ENCODE measurements around the gene FCRL1.

FCRL1 gene, protein sequence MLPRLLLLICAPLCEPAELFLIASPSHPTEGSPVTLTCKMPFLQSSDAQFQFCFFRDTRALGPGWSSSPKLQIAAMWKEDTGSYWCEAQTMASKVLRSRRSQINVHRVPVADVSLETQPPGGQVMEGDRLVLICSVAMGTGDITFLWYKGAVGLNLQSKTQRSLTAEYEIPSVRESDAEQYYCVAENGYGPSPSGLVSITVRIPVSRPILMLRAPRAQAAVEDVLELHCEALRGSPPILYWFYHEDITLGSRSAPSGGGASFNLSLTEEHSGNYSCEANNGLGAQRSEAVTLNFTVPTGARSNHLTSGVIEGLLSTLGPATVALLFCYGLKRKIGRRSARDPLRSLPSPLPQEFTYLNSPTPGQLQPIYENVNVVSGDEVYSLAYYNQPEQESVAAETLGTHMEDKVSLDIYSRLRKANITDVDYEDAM

GRCh38 chr1:157819896-157820295 lies at the start of gene FCRL1:
Gene FCRL1 (minus strand): TSS chr1:157820120. CDS start chr1:157820037, 83 bp downstream.
- DNase-seq: no peak

- DNase-seq: no peak
These were observed 48.7 kb upstream of the FCRL1 start for GRCh38 chr1:157868654-157869053.

GRCh38 chr1:157862114-157863070 lies 42.5 kb upstream of the FCRL1 start:
- DNase-seq: no peak

DNA sequence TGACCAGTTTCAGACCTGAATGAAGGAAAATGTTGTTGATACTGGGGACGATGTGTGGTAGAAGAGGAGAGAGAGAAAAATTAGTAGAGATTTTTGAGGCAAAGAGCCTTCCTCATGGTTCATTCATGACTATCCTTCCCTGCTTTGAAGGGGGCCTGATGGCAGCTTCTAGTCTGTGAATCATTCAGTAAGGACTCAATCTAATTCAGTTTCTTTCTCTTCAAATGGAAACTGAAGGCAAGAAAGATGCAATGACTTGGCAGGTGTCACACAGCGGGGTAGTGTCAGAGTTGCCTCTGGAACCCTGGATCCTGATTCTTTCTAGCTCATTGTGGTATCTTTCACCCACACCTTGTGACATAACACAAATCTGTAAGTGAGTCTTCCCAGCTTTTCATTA lies 36.6 kb upstream of the FCRL1 start:
- no peak for DNase-seq

DNA sequence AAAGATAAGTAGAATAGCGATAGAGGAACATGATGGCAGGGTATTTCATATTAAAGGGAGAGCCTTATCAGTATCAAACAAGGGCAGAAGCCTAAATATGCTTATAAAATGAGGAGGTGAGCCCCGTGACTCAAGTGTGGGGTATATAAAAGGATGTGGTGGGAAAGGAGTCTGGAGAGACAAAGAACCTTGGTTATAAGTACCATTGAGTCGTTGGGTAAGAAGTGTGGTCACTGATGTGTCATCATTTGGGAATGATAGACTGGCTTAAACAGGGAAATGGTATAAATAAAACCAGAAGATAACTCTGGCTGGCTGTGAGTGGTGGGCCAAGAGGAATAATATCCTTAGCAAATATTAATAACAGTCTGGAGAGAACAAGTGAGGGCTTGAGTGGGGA lies 32.6 kb upstream of the FCRL1 start:
- no peak for DNase-seq

DNA sequence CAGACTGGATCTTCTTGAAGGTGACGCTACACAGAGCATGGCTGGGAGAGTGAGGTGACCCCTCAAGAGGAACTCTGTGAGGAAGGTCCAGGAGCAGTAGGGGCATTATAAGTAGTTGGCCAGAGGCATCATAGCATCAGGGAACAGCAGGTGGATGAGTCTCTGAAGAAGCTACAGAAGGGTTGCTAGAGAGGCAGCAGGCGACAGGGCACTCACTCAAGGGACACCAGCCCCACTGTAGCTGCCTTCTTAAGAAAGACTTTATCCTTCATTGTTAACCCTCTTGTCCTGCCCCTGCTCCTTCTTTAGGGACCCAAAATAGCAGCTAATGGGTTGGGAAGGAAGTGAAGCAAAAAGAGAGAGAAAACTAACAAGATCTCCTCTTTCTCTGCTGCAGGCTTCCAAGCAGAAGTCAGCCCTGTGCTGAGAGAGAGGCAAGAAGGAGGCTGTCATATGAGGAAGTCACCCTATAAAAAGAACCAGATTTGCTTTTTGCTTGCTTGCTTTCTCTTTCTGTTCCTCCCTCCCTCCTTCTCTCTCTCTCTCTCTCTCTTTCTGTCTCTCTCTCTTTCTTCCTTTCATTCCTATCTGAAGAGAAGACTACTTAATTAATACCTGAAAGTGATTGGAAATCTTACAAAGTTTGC lies 29.4 kb upstream of the FCRL1 start:
- DNase-seq: no peak

GRCh38 chr1:157844089-157844830 lies 24.3 kb upstream of the FCRL1 start:
- DNase-seq: no peak

DNA sequence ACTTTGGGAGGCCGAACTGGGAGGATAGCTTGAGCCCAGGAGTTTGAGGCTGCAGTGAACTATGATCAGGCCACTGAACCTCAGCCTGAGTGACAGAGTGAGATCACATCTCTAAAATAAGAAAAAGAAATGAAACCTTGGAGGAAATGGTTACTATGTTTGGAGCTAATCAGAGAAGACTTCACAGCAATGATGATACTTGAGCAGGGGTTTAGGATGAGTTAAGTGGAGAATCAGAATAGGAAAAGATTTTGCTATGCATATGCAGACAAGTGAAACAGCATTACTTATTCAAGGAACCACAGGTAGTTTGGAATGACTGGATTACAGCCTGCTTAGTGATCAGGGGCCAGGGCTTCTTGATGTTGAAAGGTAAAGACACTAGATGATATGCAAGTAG lies 23.0 kb upstream of the FCRL1 start:
- no peak for DNase-seq

DNA sequence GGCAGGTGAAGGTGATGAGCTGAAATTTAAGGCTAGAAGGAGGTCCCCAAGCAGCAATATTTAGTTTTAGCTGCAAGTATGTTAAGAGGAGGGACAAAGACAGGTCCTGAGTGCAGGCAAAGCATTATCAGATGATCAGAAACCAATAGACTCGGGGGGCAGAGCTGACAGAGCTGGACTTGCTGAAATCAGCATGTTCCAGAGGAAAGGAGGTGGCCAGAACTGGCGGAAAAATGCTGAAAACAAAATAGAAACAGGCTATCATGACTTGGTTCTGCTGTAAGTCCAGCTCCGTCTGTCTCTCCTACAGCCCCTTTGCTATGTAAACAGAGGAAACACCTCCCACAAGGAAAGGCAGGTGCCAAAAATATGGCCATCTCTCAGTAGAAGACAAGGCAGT lies 21.8 kb upstream of the FCRL1 start, which contains the start of gene CD5L:
Gene CD5L, minus strand, starts transcription at position 101 of the 400 bp plus-strand sequence. CDS start 107 bp downstream, outside the sequence.
- DNase-seq: no peak

DNA sequence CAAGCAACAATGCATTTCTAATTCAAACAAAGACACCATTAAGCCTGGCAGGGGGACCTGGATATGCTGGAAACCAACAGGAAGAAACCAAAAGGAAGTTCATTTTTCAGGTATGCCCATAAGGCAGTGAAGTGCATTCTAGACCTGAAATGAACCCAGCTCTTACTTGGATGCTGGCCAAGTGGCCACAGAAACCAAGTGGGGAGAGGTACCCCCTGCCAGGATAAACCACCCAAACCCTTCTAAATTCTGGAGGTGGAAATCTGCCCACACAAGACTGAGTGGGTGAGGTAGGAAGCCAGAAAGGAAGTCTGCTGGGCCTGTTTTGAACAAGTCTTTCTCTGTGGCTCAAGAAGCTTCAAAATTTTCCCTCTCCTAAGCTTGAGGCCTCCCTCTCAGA lies 19.0 kb upstream of the FCRL1 start:
- DNase-seq: no peak

DNA sequence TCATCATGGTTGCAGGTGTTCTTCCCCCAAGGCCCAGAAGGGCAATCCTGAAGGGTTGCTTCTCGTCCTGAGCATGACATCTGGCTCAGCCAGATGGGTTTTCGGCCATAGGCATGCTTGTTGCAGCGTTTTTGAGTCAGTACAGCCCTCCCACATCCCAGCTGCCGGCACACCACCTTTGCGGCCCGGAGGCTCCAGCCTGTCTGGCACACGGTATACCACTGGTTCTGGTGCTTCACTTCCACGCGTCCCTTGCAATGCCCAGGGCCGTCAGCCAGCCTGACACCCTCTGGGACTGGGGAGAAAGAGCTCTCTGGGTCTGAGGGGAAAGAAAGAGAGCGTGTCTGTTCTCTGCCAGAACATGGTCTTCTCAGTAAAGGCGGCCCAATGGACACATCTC lies 14.5 kb upstream of the FCRL1 start:
- no peak for DNase-seq

GRCh38 chr1:157833145-157833544 lies 13.2 kb upstream of the FCRL1 start:
- no peak for DNase-seq

DNA sequence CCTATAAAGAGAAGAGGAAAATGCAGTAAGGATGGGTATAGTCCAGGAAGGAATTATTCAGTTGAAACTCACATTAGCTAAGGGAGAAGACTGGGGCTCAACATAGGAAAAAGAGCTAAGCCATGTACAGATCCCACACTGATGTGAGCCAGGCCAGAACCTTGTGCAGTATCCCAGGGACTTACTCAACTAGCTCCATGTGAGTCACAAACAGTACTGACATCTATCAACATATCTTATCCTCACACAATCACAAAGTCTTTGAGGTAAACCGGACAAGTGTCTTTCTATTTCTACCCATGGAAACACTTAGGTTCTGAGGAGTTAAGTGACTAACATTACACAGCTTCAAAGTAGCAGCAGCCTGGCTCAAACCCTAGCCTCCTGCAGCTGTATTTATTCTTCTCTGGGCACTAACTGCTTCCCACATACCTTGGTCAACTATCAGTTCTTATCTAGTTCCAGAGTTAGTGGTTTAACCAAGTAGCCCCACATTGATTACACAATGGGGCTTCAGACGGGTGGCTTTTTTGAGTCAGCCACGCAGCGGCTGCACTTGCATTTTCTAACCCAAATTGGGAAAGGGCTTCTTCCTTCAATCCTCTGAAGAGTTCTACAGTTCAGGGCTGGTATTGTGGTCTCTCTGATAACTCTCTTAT lies 12.2 kb upstream of the FCRL1 start:
- no peak for DNase-seq

- DNase-seq: no peak
These were observed 11.0 kb upstream of the FCRL1 start for GRCh38 chr1:157830887-157831286.

DNA sequence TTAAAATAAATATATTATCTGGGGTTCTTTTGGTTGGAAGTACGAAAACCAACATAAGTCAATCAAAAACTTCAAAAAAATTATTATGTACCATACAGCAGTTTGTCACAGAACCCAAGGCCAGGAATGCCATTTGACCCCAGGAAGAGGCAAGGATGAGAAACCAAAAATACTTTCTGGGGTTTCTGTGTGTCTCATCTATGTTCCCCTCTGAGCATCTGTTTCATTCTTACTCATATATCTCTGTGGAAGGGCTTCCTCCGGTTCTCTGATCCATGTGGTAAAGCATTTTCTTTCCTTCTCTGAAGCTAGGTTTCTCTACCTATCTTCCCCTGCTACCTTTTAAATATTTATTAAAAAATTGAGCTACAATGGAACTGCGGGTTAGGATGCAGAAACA lies 9.8 kb upstream of the FCRL1 start:
- DNase-seq: no peak

GRCh38 chr1:157829210-157829609 lies 9.3 kb upstream of the FCRL1 start:
- DNase-seq: no peak

DNA sequence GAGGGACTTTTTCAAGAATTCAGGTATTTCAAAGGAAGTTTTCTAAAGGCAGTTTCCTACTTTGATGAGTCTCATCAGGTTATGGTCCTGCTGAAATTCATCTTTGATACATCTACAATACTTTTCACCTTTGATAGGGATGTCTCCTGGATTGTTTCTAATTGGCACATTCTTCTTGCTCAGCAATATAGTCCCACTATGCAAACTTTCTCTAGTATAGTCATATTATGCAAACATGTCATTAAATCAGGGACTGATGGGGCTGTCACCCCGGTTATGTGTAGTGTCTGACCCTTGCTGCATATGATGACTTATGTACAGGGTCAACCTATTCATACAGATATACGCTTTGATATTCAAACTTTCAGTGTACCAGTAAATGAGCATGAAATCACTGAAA lies 379 bp upstream of the FCRL1 start:
- DNase-seq: no peak

DNA sequence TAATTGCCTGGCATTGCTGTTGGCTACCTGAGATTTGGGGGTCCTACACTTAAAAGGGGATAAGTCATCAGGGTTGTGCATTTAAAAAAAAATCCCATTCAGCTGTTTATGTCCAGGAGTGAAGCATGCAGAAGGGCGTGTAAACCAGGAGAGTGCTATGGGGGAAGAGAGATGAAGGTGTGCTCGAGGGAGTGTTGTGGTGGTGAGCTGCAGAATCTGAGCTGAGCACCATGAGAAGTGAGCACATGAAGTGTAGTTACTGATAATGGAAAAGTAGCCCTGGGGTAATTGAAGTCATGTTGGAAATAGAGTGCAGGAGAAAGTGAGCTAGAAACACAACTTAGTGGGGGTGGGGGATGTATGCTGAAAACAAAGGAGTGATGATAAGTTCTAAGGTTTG lies 705 bp downstream of the FCRL1 start:
- no peak for DNase-seq

DNA sequence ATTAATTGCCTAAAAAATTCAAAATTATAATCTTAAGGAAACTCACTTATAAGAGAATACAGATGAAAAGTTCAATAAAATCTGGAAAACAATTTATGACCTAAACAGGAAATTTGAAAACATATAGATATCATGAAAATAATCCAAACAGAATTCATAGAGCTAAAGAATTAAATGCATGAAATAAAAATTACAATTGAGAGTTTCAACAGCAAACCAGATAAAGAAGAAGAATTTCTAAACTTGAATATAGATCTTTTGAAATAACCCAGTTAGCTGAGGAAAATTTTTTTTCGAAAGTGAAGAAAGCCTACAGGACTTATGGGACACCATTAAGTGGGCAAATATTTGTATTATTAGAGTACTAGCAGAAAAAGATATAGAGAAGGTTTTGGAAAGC lies 6.7 kb downstream of the FCRL1 start:
- no peak for DNase-seq

DNA sequence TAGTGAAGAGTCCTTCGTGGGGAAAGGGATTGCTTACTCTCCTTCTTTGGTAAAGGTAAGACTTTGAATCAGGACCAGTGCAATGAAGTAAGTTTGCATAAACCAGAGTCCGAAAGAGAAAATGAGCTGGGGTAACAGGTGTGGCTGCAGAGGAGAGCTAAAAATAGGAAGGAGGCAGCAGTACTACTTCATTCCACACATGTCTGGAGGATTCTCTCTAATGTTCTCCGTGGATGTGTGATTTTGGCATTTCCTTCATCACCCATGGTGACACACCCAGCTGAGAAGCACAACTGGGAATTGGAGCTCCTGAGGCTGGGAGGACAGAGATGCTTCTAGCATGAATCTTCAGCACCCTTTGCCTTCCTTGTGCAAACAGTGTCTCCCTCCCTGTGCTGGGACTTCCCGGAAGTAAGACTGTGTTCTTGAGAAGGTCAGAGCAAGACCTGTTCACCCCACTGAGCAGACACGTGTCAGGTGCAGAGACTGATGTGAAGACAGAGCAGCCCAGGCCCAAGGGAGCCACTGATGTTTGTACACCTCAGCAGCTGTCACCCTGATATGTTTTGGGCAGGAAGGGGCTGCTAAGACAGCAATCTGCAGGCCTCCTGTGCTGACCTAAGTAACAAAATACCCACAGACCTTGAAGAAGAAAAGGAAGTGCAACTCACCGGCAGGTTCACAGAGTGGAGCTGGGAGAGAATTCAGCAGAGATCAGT lies 13.3 kb downstream of the FCRL1 start:
- no peak for DNase-seq

DNA sequence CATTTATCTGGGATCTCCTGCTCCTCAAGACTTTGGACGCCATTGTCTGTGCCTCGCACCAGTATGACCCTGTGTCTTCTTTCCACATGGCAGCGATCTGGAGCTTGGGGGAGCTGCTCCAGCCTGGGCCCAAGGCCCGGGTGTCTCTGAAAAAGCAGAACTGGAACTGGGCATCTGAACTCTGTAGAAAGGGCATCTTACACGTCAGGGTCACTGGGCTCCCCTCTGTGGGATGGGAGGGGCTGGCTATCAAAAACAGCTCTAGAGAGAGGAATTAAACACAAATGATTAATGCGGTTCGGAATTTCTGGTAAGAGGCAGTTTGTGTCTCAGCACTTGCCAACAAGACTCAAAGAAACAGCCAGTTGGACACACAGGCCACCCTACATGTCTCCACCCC lies 16.1 kb downstream of the FCRL1 start:
- no peak for DNase-seq

Measured in NCI-H2081 treated with DMSO at 0.1 percent for 48 hours (cell line).